HG03571 (cell line): ENCODE results near the gene INSYN1.
"Not testable (repeated sequence)": the region's sequence is repeated elsewhere in the genome, so short reads cannot be mapped to it uniquely, and the experiment has no call there.

Experiments used
- ATAC-seq: cut with Tn5 transposase; IDR thresholded peaks from one replicate; pipeline ENCODE4 v1.9.1; 2021; ENCODE audit not compliant: unreplicated experiment

The INSYN1 gene, protein sequence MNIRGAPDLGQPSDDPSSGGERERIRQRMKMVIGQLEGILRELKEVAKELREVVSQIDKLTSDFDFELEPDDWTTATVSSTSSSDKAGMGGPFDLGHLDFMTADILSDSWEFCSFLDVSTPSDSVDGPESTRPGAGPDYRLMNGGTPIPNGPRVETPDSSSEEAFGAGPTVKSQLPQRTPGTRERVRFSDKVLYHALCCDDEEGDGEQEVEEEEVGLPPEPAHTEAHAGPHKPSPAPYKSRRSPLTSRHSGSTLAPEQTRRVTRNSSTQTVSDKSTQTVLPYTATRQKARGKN

GRCh38 chr15:73753250-73754130 lies at the start of gene INSYN1:
Gene INSYN1 (minus strand): TSS chr15:73753351. CDS start chr15:73751130, 2,221 bp downstream.
- ATAC-seq, result no peak

DNA sequence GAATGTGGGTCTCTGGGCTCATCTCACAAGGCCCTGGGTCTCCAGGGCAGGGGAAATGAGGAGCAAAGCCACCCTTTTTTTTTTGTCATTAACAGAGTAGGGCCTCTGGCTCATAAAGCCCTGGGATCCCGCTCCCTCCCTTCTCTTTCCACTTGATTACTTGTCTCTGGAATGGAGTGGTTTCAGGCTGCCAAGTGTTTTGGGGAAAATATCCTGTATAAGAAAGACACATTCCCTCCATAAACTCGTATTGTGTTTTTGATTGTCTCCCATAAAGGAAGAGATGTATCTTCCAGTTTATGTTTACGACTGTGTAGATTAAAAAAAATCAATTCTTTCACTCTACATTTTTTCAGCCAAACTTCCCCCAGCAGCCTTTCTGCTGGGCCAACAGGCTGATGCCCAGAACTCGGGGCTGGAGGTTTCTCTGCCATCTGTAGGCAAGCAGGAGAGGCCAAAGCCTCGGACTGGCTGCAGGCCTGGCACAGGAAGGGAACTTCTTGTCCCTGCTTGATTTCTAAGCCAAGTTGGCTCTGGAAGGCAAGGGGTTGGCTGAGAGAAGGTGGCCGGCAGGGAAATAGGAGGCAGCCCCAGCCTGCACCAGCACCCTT lies 49.4 kb upstream of the INSYN1 start:
- ATAC-seq, result no peak

GRCh38 chr15:73800662-73801345 lies 47.7 kb upstream of the INSYN1 start:
- ATAC-seq, result no peak

- no peak for ATAC-seq
Measured at GRCh38 chr15:73799466-73799865, 46.3 kb upstream of the INSYN1 start.

DNA sequence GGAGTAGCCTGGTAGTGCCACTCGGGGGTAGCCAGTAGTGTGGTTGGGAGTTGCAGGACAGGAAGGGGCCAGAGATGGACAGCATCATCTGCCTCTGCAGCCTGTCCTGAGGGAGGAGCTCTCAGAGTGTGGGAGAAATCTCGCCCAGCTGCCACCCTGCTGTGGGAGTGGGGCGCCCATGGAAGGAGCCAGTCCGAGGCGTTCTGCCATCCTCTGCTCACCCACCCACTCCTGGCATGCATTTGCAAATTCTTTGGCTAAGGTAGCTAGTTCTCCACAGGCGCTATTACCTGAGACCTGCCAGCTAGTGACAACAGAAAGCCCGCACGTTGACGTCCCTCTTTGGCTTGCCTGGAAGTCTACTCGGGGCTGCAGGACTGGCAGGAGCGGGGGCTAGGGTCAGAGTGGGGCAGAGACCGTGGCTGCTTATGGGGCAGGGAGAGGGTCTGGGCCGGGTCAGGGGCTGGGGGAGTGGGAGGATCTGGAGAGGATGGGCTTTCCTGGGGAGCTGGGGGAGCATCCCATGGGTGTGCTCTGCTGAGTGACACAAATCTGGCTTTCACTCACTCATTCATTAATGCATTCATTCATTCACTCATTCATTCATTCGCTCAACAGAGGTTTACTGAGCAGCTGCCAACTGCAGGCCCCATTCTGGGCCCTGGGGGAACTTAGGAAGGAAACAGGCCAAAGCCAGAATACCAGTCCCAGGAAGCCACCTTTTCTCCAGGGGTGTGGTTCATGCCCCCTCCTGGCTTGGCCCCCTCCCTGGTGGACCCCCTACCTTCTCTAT lies 44.4 kb upstream of the INSYN1 start:
- no peak for ATAC-seq

GRCh38 chr15:73796331-73796831 lies 43.2 kb upstream of the INSYN1 start:
- ATAC-seq, result no peak

- no peak for ATAC-seq
Measured at GRCh38 chr15:73794443-73795133, 41.4 kb upstream of the INSYN1 start.

DNA sequence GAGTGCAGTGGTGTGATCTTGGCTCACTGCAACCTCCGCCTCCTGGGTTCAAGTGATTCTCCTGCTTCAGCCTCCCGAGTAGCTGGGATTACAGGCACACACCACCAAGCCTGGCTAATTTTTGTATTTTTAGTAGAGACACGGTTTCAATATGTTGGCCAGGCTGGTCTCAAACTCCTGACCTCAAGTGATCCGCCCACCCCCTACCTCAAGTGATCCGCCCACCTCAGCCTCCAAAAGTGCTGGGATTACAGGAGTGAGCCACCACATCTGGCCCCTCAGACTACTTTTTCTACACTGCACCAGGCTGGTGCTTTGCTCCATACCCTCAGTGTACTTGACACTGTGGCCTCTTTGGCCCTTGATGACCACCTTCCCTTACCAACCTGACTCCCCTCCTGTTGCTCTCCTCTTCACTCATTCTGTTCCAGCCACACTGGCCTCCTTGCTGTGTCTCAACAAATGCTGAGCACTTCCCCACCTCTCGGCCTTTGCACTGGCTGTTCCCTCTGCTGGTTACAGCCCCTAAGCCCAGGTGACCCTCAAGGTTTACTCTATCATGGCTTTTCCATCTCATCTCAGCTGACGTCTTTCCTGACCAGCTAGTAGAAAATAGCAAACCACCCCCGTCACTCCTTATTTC lies 39.9 kb upstream of the INSYN1 start:
- ATAC-seq, result not testable (repeated sequence)

- ATAC-seq, result no peak
Measured at GRCh38 chr15:73792415-73792814, 39.3 kb upstream of the INSYN1 start.

DNA sequence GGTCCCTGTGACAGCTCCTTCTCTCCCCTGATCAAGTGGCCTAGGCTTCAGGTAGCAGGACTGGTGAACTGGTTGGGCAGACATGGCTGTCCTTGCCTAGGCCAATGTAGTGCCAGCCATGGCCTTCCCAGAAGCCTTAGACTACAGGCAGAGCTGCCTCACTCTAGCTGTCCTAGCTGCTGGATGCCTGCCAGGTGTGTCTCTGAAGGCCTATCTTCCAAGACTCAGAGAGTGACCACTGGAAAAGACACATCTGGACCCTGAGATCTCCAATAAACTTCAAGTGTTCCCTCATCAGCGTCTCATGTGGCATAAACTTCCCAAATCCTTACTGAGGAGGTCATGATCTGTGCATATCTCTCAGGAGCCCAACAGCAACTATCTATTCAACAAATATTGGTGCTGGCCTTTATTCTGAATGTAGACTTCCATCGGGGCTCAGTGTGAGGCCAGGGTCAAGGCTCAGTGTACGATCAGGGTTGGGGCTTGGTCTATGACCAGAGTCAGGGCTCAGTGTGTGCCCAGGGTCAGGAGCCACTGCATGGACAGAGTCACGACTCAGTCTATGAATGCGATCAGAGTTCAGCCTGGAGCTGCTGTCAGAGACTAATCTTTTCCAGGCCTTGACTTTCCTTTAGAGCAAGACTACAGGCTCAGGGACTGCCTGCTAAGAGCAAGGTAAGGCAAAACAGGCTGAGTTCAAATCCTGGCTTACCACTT lies 36.5 kb upstream of the INSYN1 start:
- no peak for ATAC-seq

- no peak for ATAC-seq
Measured at GRCh38 chr15:73787621-73788020, 34.5 kb upstream of the INSYN1 start.

DNA sequence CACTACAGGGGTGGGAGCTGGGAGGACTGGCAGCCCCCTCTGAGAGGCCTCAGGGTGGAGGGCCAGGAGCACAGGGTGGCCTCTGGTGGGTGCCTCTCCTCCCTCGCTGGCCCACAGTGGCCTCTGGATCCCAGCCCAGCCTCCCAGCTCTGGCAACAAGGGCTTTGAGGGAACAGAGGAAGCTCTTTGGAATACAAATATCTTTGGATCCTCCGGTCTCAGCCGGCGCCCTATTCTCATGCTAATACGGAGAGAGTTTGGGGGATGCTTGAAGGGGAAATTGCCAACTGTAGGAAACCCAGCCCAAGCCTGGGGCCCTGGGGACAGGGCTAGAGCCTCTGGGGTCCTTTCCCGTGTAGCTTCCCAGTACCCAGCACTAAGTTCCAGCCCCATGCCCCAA lies 33.4 kb upstream of the INSYN1 start:
- no peak for ATAC-seq

- ATAC-seq, result not testable (repeated sequence)
Measured at GRCh38 chr15:73785256-73786014, 32.3 kb upstream of the INSYN1 start.

GRCh38 chr15:73784291-73784690 lies 31.1 kb upstream of the INSYN1 start:
- no peak for ATAC-seq

- ATAC-seq, result no peak
Measured at GRCh38 chr15:73782344-73782959, 29.3 kb upstream of the INSYN1 start.

DNA sequence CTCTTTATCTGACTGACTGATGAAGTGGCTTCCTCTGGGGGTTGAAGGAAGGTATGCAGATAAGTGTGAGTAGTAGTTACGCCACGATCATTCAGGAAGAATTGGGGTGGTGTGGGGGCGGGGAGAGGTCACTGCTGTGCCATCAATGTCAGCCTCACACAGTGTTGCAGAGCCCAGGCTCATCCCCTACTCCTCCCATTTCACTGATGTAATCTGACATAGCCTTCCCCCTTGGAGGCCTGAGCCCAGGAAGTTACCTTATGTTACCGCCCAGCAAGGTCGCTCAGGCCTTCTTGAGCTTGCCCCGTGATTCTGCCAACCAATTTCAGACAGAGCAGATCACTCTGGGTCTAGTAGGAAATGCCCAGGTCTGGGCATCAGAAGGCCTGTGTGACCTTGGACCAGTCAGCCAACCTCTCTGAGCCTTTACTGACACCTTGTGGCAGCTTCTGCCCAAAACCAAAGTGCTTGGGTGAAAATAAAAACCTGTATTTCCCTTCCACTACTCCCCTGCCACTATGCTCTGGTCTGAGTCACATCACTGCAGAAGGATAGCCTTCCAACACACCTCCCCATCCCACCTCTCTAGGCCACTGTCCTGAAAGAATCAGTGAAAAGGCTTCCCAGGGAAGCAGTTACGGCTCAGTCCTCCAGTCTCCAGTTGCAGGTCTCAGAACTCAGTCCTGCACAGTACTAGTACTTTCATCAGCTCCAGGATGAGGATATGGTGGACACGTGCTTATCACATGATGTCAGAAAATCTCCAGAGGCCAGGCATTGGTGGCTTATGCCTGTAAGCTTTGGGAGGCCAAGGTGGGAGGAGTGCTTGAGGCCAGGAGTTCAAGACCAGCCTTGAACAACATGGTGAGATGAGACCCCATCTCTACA lies 28.1 kb upstream of the INSYN1 start:
- ATAC-seq, result no peak
